Pons (tissue), 1 donor: ENCODE measurements around the gene BIRC2.

Experiments used
- DNase-seq: peaks from one replicate; pipeline ENCODE4 v3.0.0-alpha.2; 2016; ENCODE audit warnings: low spot score

Gene BIRC2

GRCh38 chr11:102402548-102402947 is 55.5 kb downstream of the BIRC2 start:
- DNase-seq, result no peak

- DNase-seq, result peak; percentile 69
Measured at GRCh38 chr11:102405501-102405900, 58.5 kb downstream of the BIRC2 start.

- no peak for DNase-seq
Measured at GRCh38 chr11:102406099-102406498, 59.1 kb downstream of the BIRC2 start.

DNA sequence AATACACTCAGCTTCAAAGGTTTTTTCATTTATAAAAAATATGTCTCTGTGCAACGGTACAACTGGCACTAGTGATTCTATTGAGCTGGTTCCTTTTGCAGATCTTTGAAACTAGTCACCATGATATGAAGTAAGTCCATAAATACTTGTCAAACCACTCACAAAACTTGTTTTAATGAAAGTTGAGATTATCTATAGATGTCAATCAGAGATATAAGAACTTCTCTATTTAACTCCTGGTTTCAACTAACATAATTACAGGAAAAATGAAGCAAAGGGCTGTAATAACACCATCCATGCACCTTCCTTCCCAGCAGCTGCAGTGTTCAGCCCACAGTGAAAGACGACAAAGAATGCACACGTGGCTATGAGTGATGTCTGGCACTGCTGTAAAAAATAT is 60.9 kb downstream of the BIRC2 start:
- no peak for DNase-seq

- no peak for DNase-seq
Measured at GRCh38 chr11:102408339-102408738, 61.3 kb downstream of the BIRC2 start.

DNA sequence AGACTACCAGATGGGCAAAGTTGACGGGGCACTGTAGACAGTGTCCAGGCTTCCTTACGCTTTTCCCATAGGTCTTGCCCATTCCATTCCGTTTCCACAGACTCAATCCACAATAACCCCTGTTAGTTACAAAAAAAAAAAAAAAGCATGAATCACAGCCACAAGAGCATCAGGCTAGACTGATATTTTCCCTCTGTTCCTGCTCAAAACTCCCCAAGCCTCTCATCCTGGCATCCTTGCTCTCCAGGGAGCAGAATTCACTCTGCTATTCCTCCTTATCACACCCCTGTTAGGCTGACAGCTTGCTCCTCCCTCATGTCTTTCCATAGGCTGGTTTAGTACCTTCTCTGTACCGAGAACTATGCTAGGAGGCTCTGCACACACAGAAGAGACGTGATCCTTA is 63.4 kb downstream of the BIRC2 start:
- no peak for DNase-seq

GRCh38 chr11:102411142-102411541 is 64.1 kb downstream of the BIRC2 start:
- no peak for DNase-seq

- DNase-seq, result no peak
Measured at GRCh38 chr11:102413497-102413896, 66.5 kb downstream of the BIRC2 start.

GRCh38 chr11:102414559-102414958 is 67.5 kb downstream of the BIRC2 start:
- DNase-seq, result no peak

DNA sequence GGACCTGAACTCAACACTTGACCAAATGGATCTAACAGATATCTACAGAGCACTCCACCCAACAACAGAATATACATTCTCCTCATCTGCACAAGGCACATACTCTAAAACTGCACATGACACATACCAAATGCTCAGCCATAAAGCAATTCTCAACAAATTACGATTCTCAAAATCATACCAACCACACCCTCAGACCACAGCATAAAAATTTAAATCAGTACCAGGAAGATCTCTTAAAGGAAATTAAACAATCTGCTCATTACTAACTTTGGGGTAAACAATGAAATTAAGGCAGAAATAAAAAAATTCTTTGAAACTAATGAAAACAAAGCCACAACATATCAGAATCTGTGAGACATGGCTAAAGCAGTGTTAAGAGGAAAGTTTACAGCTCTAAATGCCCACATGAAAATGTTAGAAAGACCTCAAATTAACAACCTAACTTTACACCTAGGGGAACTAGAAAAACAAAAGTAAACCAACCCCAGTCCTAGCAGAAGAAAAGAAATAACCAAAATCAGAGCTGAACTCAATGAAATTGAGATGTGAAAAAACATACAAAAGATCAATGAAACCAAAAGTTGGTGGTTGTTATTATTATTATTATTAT is 68.4 kb downstream of the BIRC2 start:
- DNase-seq, result no peak

DNA sequence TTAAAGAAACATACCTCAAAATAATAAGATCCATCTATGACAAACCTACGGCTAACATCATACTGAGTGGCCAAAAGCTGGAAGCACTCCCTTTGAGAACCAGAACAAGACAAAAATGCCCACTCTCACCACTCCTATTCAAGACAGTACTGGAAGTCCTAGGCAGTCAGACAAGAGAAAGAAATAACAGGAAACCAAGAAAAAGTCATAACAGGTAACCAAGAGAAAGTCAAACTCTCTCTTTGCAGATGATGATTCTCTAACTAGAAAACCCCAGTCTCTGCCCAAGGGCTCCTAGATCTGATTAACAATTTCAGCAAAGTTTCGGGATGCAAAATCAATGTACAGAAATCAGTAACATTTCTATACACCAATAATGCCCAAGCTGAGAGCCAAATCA is 70.0 kb downstream of the BIRC2 start:
- no peak for DNase-seq

DNA sequence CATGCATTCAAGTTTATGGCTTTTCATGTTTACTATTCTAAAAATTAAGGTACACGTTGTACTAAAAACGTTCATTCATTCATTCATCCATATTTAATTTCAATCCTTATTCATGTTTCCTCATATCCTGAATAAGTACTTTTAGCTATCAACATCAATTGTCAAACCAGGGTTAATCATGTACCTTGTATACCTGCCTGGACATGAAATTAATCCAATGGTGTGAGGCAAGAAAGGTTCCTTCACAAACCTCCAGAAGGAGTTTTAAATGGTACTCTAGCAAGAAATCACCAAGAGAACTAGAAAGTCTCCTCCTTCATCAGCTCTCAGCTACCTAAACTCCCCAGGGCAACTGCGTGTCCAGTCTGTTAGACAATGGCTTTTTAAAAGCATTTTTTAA is 72.2 kb downstream of the BIRC2 start:
- DNase-seq, result no peak

- no peak for DNase-seq
Measured at GRCh38 chr11:102420547-102420946, 73.5 kb downstream of the BIRC2 start.

- peak; percentile 93 for DNase-seq
Measured at GRCh38 chr11:102421261-102421660, 74.2 kb downstream of the BIRC2 start.

DNA sequence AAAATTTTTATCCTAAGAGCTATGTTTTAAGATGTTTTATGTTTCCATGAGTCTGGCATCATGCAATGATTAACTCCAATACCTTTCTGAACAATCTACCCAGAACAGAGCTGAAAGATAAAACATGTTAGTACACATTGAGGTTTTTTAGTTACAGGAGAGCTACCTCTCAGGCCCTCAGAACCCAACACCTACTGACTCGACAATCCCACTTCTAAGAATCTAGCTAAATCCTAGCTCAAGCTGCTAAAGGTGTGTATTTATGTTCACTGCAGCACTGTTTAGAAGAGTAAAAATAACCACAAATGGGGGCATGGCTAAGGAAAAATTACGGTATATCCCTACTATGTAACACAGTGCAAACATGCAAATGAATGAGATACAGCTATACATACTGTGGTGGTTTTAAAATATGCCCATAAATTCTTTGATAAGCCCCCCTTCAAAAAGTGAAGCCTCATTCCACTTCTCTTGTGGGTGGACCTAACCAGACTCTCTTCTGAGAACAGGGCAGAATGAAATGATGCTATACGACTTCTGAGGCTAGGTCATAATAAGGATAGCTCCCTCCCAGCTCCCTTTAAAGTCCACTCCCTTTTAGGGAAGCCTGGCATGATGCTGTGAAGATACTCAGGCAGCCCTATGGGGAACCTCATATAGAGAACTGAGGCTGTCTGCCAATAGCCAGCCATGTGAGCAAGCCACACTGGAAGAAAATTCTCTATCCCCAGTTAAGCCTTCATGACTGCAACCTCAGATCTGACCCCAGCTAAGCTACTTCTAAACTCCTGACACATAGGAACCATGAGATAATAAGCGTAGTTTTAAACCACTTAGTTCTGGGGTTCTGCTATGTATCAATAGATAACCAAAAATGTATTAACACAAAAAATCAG is 76.1 kb downstream of the BIRC2 start:
- DNase-seq, result peak; percentile 85

DNA sequence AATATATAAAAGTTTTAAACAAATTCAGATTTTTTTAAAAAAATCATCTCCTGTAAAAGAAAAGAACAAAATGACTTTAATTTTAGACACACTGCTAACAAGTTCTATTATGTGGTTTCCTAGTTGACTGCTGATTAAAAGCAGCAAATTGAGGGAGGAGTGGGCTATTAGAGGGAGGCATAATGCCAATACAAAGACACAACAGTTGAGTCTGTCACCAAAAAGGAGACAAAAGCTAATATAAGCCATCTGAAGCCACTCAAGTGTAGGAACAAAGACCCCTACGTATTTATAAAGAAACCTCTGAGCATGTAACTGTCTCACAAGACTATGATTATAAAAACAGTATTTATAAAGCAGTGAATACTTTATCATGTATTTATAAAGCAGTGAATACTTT is 76.9 kb downstream of the BIRC2 start:
- DNase-seq, result no peak

DNA sequence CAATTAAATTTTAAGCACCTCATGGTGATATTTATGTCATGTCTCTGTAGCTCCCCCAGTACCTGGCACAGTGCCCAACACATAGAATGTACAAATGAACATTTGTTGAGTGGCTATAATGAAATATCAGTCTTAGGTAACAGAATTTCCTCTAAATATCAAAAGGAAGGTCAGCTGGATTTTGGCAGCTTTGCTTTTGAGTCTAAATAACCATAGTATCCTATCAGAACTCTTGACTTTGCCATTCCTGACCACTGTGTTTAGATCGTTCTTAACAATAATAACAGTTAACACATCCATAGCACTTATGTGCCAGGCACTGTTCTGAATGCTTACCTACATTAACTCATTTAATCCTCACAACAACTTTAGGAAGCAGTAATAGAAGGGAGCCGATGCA is 79.0 kb downstream of the BIRC2 start:
- DNase-seq, result peak; percentile 56

- peak; percentile 51 for DNase-seq
Measured at GRCh38 chr11:102426570-102426969, 79.6 kb downstream of the BIRC2 start.

- DNase-seq, result peak; percentile 95
Measured at GRCh38 chr11:102427068-102427467, 80.1 kb downstream of the BIRC2 start.
